GM19240 (cell line): ENCODE results near the gene ARHGAP32.

Source experiments
- DNase-seq: peaks from one replicate; pipeline ENCODE4 v3.0.0; 2011; ENCODE audit warnings: low spot score; ENCODE audit not compliant: insufficient read length

Gene ARHGAP32

DNA sequence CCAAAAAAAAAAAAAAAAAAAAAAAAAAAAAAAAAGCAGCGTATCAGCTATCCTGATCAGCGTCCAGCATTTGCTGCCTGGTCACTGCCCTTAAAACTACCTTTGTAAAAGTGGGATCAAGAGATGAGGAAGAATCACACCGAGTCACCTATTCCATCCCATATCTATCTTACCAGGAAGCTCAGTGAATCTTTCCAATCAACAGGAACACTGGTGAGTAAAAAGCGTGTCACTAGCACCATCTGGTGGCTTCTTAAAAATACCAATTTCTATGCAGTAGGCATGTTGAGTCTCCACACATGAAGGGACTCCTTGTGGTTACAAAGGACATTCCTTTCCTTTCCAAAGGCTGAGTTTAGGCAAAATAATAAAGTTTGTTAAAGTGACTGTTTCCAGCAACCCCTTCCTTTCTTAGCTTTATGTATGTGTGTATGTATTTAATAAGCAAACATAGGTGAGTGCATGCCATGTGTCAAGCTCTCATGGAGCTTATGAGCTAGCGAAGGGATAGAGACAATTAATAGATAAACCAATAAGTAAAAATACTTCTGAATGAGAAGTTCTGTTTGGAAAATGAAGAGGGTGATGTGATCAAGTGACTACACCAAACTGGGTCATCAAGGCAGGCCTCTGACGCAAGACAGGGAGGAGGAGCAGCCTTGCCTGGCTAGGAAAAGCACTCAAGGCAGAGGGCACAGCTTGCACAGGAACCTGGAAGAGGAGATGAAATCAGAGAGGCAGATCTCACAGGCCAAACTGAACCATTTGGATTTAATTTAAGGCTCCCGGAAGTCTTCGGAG, 235.5 kb downstream of the ARHGAP32 start:
- no peak for DNase-seq

DNA sequence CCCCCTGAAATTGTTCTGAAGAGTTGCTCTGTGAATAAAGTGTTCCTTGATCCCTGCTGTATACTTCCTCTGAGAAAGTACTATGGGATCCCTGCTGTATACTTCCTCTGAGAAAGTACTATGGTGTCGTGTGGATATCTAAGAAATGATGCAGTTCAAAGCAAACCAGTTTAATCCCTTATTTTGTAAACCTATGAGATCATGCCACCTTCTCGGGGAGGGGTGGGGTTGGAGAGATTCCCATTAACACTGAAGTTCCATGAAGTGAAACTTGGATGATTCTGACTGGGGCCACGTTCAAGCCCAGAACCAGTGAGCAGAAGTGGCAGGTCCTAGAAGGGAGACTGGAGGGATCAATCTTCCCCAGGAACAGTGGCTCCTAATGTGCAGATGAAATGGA, 236.5 kb downstream of the ARHGAP32 start:
- DNase-seq = no peak

DNA sequence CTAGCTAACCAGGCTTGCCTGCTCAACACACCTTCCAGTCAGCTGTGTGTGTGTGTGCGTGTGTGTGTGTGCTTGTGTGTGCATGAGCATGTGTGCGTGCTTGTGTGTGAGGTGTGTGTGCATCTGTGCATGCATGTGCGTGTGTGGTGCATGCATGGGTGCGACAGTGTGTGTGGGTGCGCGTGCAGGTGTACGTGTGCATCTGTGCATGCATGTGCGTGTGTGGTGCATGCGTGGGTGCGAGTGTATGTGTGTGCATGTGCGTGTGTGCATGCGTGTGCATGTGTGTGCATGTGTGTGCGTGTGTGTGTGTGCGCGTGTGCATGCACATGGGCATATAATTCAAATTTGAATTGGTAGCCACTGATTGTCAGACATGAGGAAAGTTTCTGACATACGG, 239.0 kb downstream of the ARHGAP32 start:
- no peak for DNase-seq

- no peak for DNase-seq
These were observed 242.2 kb downstream of the ARHGAP32 start for GRCh38 chr11:128949791-128950454.

GRCh38 chr11:128948583-128948982, 243.5 kb downstream of the ARHGAP32 start:
- no peak for DNase-seq

GRCh38 chr11:128947773-128948172, 244.4 kb downstream of the ARHGAP32 start:
- no peak for DNase-seq

DNA sequence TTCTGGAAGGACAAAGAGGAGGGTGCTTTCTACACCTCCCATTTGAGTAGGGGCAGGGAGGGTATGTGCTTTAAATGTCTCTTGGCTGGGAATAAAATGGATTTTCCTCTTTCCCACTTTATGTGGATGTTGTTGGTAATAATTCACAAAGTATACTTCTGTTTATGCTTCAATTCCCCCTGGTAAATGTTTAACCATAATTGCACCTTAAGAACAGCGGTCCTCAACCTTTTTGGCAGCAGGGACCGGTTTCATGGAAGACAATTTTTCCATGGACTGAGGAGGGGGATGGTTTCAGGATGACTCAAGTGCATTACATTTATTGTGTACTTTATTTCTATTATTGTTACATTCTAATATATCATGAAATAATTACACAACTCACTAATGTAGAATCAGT, 245.5 kb downstream of the ARHGAP32 start:
- DNase-seq = no peak

DNA sequence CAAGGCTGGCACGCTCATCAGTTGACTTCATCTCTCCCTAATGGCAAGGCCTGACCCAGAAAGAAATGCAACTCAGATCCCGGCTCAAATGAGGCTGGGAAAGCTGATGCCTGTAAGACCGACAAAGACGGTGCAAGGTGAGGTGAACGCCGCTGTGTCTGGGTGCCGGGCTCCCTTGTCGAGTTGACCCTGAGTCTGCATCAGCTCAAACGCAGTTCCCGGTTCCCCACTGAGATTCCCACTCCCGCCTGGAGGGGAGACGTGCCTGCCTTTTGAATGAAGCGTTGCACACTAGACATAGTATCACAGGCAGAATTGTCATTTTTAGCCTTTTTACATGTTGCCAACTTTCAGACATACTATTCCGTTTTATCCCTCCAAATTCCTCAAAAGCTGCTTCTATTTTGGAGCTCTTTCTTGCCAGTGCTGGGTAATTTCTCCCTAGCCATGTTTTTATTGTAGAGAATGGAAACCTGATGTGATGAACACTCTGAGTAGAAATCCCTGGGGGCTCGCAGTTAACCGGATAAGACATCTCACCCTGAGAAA, 248.6 kb downstream of the ARHGAP32 start:
- DNase-seq = no peak

DNA sequence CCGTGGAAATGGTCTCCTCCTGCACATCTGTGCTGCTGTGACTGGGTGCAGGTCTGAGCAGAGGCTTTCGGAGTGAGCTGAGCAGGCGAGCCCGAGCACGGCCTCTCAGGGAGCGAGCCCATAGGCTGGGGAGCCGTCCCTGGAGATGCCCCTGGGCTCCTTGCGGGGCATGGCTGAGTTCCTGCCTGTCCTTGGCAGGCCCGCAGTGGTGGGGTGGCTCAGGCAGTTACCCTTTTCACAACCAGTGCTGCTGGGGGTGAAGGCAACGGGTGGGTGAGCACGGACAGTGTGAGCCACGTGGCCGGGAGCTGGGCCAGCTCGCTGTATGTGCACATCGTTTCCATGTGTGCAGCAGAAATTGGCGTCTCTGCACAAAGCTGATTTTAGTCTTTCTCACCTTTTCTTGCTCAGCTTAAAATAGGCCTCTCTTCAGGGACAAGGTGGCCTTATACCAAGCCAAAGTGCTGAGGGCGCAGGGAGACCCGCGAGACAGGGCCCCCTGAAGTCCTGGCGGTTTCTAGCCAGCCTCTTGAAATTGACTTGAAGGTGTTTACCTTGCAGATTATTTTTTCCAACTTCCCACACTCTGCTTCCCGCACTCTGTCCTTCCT, 249.2 kb downstream of the ARHGAP32 start, which contains the start of gene TP53AIP1:
TP53AIP1 (minus strand) TSS at position 55 of the 611 bp plus-strand sequence. CDS start 5,053 bp downstream, outside the sequence.
- DNase-seq = no peak

DNA sequence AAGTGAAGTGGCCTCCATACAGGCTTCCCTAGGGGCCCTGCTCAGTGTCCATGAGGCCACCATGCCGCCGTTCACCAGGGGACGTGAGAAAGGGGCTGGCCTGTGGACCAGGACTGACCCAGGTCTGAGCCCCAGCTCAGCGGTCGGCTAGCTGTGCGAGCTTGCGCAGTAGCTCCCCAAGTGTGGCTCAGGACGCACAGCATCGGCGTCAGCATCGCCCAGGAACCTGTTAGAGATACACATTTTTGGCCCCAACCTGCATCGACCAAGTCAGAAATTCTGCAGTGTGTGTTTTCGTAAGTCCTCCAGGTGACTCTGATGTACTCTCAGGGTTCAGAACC, 249.9 kb downstream of the ARHGAP32 start:
- no peak for DNase-seq

GRCh38 chr11:128941573-128942271, 250.4 kb downstream of the ARHGAP32 start:
- DNase-seq = no peak

GRCh38 chr11:128941110-128941509, 251.0 kb downstream of the ARHGAP32 start:
- DNase-seq = no peak

GRCh38 chr11:128940603-128941002, 251.5 kb downstream of the ARHGAP32 start:
- DNase-seq = no peak

GRCh38 chr11:128940156-128940555, 252.0 kb downstream of the ARHGAP32 start:
- DNase-seq = no peak

DNA sequence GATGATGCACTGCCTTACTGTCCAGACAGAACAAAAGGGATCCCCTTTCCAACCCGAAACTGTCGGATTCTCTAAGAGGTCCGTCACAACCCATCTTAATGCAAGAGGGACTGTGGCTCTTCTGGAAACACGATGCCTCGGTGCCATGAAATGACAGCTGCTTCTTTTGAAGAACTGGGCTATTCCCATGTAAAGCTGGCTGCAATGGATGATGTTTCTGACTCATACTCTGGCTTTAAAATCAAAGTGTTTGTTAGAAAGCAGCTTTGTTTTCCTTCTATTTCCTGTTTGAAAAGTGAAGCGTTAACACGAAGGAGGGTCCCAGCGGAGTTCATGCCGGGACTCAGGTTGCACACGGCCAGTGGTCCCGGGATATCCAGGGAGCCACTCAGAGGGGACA, 252.5 kb downstream of the ARHGAP32 start:
- no peak for DNase-seq

- no peak for DNase-seq
These were observed 253.8 kb downstream of the ARHGAP32 start for GRCh38 chr11:128938156-128938885.

DNA sequence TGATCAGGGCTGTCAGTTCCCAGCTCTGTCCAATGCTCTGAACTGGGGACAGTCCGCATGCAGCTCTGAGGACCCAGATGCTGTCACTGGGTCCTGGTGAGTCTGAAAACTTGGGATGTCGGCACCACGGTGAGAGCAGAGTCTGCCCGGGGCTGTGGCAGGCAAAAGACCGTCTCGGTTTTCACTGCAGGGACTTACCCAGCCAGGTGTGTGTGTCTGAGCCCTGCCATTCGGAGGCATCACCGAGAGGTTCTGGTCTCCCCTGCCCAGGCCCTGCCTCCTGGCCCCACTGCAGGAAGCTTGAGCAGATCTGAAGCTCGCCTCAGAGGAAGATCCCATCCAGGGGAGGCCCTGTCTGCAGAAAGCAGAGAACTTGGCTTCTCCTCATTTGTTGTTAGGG, 254.6 kb downstream of the ARHGAP32 start:
- no peak for DNase-seq

- DNase-seq = no peak
These were observed 255.4 kb downstream of the ARHGAP32 start for GRCh38 chr11:128936606-128937251.

DNA sequence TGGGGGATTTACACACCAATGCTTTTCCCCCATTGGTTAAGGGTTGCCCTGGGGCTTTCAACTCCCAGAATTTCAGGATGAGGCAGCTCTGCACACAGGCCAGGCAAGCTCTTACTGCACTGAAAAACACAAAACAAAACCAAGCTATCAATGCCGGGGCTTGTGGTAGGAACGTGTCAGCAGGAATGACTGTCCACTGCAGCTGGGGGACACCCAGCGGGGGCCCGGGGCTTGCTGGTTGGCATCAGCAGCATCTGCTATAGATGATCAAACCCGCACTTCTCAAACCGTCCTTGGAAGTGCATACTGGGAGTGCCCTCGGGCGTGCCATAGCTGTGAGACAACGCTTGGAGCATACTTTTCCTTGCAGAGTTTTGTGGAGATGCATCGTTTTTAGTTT, 257.2 kb downstream of the ARHGAP32 start:
- DNase-seq = no peak

GRCh38 chr11:128934351-128934750, 257.8 kb downstream of the ARHGAP32 start:
- DNase-seq = no peak
